Fibroblast of lung (primary cell): ENCODE measurements around the gene ZZZ3. TPM values are rescaled to one million over a fixed set of nuclear protein-coding genes. Genes with fewer than 3 reads are reported as not detected.

Experiments
- DNase-seq, 2 donors: peaks; one replicate each; pipeline versions ENCODE4 v3.0.0 to v3.0.0-alpha.2; 2010; ENCODE audit warnings: low read depth in 2 of 2
- H2AFZ ChIP-seq: 2 replicates; pipeline ENCODE4 v1.5.1; 2012; ENCODE audit warnings: low read length, control low read depth, inconsistent platforms
- H3K27ac ChIP-seq: 2 replicates; pipeline ENCODE4 v1.5.1; 2011; ENCODE audit warnings: low read length, control low read depth; ENCODE audit not compliant: insufficient read depth
- H3K27me3 ChIP-seq: 2 replicates; pipeline ENCODE4 v1.5.1; 2011; ENCODE audit warnings: mild to moderate bottlenecking, low read length; ENCODE audit not compliant: control insufficient read depth, insufficient read depth
- H3K36me3 ChIP-seq: 2 replicates; pipeline ENCODE4 v1.5.1; 2011; ENCODE audit warnings: low read length; ENCODE audit not compliant: control insufficient read depth, insufficient read depth
- H3K4me1 ChIP-seq: 2 replicates; pipeline ENCODE4 v1.5.1; 2011; ENCODE audit warnings: low read length; ENCODE audit not compliant: control insufficient read depth, insufficient read depth; ENCODE audit errors: extremely low read depth
- H3K4me2 ChIP-seq: 2 replicates; pipeline ENCODE4 v1.5.1; 2011; ENCODE audit warnings: low read length, control low read depth; ENCODE audit not compliant: insufficient read depth; ENCODE audit errors: extremely low read depth
- H3K4me3 ChIP-seq, 4 experiments: fragments of 200-600 bp in 1 of 4; sonication (generic) in 1 of 4; replicated peaks in 1 of 4; 2 replicates each; pipeline ENCODE4 v1.5.1; 2011 to 2016; ENCODE audit warnings: low read length in 4 of 4, low read depth in 3 of 4, mild to moderate bottlenecking in 3 of 4, control low read depth in 2 of 4, inconsistent platforms in 1 of 4, mixed read lengths in 1 of 4; ENCODE audit not compliant: insufficient read depth in 1 of 4; ENCODE audit errors: control extremely low read depth in 1 of 4
- H3K79me2 ChIP-seq: 2 replicates; pipeline ENCODE4 v1.5.1; 2012; ENCODE audit warnings: mild to moderate bottlenecking, low read length, inconsistent platforms; ENCODE audit not compliant: control insufficient read depth, insufficient read depth
- H3K9ac ChIP-seq: 2 replicates; pipeline ENCODE4 v1.5.1; 2011; ENCODE audit warnings: mild to moderate bottlenecking, low read length, control low read depth; ENCODE audit not compliant: insufficient read depth
- H3K9me3 ChIP-seq: 2 replicates; pipeline ENCODE4 v1.5.1; 2012; ENCODE audit warnings: low read depth, low read length; ENCODE audit not compliant: control insufficient read depth, insufficient read depth
- H4K20me1 ChIP-seq: 2 replicates; pipeline ENCODE4 v1.5.1; 2011; ENCODE audit warnings: low read length; ENCODE audit not compliant: control insufficient read depth, insufficient read depth; ENCODE audit errors: extremely low read depth
- EZH2 ChIP-seq: IDR thresholded peaks from 2 replicates; pipeline ENCODE4 v1.5.1; 2012; ENCODE audit warnings: low read length, control low read depth, mild to moderate bottlenecking; ENCODE audit errors: missing control alignments
- polyA plus RNA-seq, 2 donors: library from polyadenylated mRNA; depleted of rRNA in 1 of 2; stranded (reverse) in 1 of 2; unstranded in 1 of 2; fragments of >200 nt; gene quantifications; 2 replicates each; pipeline ENCODE4 v1.2.1, GENCODE V29; 2011 to 2012; ENCODE audit warnings: missing spikeins in 1 of 2
- total RNA-seq: library from RNA; depleted of rRNA; stranded (reverse); fragments of >200 nt; gene quantifications from 2 replicates; pipeline ENCODE4 v1.2.1, GENCODE V29; 2014
- TF ChIP-seq, protein P1 (sequence below), 2 donors: IDR thresholded peaks in 1 of 2; conservative IDR thresholded peaks in 1 of 2; 1 replicate in 1 of 2; 2 replicates in 1 of 2; pipeline ENCODE4 v1.5.1; 2011 to 2012; ENCODE audit warnings: low read length in 2 of 2, control low read depth in 1 of 2, inconsistent platforms in 1 of 2, low read depth in 1 of 2, mild to moderate bottlenecking in 1 of 2

ZZZ3 gene
- total and polyA plus RNA-seq, 2 donors (not counting 1 experiment from before 2014, with no cell fraction given), result 38.6 to 111 TPM

DNA sequence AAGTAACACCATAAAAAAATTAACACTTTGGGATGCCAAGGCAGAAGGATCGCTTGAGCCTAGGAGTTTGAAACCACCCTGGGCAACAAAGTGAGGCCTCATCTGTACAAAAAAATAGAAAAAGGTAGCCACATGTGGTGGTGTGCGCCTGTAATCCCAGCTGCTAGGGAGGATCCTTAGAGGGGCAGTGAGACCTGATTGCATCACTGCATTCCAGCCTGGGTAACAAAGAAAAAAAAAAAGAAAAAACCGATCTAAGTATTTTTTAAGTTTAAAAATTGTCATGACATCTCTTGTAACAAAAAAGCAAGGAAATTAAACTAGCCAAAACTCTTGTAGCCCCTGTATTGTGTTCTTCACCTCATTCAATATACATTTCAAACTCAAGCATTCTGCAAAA lies 39.5 kb downstream of the ZZZ3 start:
- Histone ChIP-seq H3K4me3 (no peak overlapping the region), H3K4me2 (no peak overlapping the region), H4K20me1 (no peaks in the 10 kb centered on the region), H3K79me2 (peaks cover 63% of the 10 kb centered on the region), H3K9me3 (no peaks in the 10 kb centered on the region), H3K36me3 (peaks cover 3% of the 10 kb centered on the region), H2AFZ (no peak overlapping the region), H3K27me3 (no peaks in the 10 kb centered on the region), H3K27ac (no peak overlapping the region), H3K4me1 (peaks cover 5% of the 10 kb centered on the region), H3K9ac (no peak overlapping the region)
- TF ChIP-seq EZH2, result no peak
- TF ChIP-seq, protein P1, sequence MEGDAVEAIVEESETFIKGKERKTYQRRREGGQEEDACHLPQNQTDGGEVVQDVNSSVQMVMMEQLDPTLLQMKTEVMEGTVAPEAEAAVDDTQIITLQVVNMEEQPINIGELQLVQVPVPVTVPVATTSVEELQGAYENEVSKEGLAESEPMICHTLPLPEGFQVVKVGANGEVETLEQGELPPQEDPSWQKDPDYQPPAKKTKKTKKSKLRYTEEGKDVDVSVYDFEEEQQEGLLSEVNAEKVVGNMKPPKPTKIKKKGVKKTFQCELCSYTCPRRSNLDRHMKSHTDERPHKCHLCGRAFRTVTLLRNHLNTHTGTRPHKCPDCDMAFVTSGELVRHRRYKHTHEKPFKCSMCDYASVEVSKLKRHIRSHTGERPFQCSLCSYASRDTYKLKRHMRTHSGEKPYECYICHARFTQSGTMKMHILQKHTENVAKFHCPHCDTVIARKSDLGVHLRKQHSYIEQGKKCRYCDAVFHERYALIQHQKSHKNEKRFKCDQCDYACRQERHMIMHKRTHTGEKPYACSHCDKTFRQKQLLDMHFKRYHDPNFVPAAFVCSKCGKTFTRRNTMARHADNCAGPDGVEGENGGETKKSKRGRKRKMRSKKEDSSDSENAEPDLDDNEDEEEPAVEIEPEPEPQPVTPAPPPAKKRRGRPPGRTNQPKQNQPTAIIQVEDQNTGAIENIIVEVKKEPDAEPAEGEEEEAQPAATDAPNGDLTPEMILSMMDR (conservative IDR thresholded peaks at IDR 0.05 in 1 of 2, IDR thresholded peaks at IDR 0.05 in 1 of 2; ENCODE audit: low read depth in 1 of 2, low read length in 2 of 2), result no peak
- DNase-seq, result no peak

DNA sequence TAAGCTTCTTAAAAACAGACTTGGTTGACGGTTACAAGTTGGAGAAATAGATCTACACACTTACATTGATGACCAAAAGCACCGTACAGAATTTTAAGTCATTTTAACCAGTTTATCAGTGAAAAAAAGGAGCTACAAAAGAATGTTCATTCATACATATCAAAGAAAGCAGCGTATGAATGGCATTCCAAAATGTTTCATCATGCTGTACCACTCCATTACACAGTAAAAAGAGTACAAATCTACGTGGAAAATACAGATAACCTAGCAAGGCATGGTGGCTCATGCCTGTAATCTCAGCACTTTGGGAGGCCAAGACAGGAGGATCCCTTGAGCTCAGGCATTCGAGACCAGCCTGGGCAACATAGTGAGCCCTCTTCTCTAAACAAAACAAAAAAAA lies 40.3 kb downstream of the ZZZ3 start:
- H2AFZ ChIP-seq, result no peak overlapping the region
- no peaks in the 10 kb centered on the region for H4K20me1 ChIP-seq
- peak in 1 of 2 donors; percentile 55 for DNase-seq
- no peak overlapping the region for H3K9ac ChIP-seq
- no peaks in the 10 kb centered on the region for H3K9me3 ChIP-seq
- H3K36me3 ChIP-seq, result peaks cover 3% of the 10 kb centered on the region
- no peak for TF ChIP-seq EZH2
- TF ChIP-seq, protein P1 (conservative IDR thresholded peaks at IDR 0.05 in 1 of 2, IDR thresholded peaks at IDR 0.05 in 1 of 2; ENCODE audit: low read depth in 1 of 2, low read length in 2 of 2), result no peak
- no peaks in the 10 kb centered on the region for H3K27me3 ChIP-seq
- H3K4me3 ChIP-seq, result no peak overlapping the region
- H3K27ac ChIP-seq, result no peak overlapping the region
- peaks cover 5% of the 10 kb centered on the region for H3K4me1 ChIP-seq
- no peak overlapping the region for H3K4me2 ChIP-seq
- peaks cover 56% of the 10 kb centered on the region for H3K79me2 ChIP-seq

DNA sequence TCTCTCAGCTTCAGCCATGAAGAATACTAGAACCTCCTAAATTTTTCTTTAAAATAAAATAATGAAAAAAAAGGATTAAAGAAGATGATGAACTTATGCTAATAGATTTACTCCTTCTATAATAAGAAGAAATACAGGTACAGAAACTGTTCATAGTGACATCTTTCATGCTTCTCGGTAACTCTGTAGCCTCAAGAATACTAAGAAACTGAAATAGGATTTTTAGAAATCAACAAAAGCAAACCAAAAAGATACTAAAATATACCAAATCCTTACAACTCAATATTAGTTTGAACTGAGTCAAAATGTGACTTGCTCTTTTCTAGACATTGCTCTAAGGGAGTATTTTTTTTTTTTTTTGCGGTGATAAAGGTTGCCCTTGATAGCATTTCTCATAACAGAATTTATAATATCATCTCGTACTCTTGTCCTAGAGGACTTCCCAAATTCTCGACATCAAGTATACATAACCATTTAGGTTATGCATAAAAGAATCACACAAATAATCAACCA lies 42.8 kb downstream of the ZZZ3 start:
- no peak for DNase-seq
- no peak overlapping the region for H3K4me2 ChIP-seq
- TF ChIP-seq, protein P1 (conservative IDR thresholded peaks at IDR 0.05 in 1 of 2, IDR thresholded peaks at IDR 0.05 in 1 of 2; ENCODE audit: low read depth in 1 of 2, low read length in 2 of 2), result no peak
- no peak for TF ChIP-seq EZH2
- H3K27me3 ChIP-seq, result no peaks in the 10 kb centered on the region
- no peak overlapping the region for H3K9ac ChIP-seq
- peaks cover 5% of the 10 kb centered on the region for H3K4me1 ChIP-seq
- no peak overlapping the region for H2AFZ ChIP-seq
- H3K79me2 ChIP-seq, result peaks cover 32% of the 10 kb centered on the region
- H4K20me1 ChIP-seq, result no peaks in the 10 kb centered on the region
- H3K27ac ChIP-seq, result no peak overlapping the region
- H3K4me3 ChIP-seq, result no peak overlapping the region
- H3K36me3 ChIP-seq, result no peaks in the 10 kb centered on the region
- H3K9me3 ChIP-seq, result no peaks in the 10 kb centered on the region
